ENCODE measurements around the gene ACAA1.

DNA sequence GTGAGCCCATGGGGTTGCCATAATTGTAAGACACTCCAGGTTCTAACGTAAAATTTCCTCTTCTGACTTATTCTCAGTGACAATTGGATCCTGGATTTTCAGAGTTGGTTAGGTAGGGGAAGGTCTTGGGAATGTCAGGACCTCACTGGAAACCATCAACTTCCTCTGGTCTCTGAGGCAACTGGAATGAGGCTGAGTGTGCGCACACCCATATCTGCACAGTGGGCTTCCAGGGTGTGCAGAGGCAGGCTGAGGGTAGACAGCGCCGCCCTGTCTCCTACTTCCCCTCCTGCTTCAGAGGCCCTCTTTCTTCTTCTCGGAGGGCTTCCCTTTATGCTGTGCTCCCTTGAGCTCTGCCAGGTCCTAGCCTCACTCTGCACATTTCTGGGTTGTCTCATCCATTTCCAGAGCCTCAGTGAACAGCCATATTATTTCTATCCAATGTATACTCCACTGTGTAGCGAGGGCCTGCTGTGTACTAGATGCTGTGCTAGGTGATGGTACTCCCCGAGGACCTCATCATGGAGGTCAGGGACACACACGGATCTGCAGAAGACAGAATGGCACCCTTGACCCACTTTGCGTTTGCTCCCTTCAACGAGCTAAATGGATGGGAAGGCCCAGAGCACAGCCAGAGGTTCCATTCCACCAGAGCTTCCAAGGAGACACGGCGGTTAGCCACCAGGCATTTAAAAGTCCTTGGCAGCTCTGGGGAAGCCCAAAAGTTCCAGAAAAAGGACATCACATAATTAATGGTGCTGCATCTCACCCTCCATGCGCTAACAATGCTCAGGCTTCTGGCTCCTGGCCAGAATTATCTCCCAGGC, 18.3 kb downstream of the ACAA1 start:
- TF ChIP-seq, protein P1, sequence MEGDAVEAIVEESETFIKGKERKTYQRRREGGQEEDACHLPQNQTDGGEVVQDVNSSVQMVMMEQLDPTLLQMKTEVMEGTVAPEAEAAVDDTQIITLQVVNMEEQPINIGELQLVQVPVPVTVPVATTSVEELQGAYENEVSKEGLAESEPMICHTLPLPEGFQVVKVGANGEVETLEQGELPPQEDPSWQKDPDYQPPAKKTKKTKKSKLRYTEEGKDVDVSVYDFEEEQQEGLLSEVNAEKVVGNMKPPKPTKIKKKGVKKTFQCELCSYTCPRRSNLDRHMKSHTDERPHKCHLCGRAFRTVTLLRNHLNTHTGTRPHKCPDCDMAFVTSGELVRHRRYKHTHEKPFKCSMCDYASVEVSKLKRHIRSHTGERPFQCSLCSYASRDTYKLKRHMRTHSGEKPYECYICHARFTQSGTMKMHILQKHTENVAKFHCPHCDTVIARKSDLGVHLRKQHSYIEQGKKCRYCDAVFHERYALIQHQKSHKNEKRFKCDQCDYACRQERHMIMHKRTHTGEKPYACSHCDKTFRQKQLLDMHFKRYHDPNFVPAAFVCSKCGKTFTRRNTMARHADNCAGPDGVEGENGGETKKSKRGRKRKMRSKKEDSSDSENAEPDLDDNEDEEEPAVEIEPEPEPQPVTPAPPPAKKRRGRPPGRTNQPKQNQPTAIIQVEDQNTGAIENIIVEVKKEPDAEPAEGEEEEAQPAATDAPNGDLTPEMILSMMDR (conservative IDR thresholded peaks at IDR 0.05; ENCODE audit: low read depth, low read length) = no peak
- TF ChIP-seq EZH2 (IDR thresholded peaks at IDR 0.05; ENCODE audit: borderline replicate concordance, low read depth, low read length, poor library complexity, severe bottlenecking) = no peak

All from A673 (cell line).